HG02759 (cell line): ENCODE results near the gene WNT3.

ENCODE experiments used
- ATAC-seq: cut with Tn5 transposase; IDR thresholded peaks from one replicate; pipeline ENCODE4 v1.9.1; 2021; ENCODE audit warnings: mild to moderate bottlenecking, moderate library complexity; ENCODE audit not compliant: unreplicated experiment

Gene WNT3

DNA sequence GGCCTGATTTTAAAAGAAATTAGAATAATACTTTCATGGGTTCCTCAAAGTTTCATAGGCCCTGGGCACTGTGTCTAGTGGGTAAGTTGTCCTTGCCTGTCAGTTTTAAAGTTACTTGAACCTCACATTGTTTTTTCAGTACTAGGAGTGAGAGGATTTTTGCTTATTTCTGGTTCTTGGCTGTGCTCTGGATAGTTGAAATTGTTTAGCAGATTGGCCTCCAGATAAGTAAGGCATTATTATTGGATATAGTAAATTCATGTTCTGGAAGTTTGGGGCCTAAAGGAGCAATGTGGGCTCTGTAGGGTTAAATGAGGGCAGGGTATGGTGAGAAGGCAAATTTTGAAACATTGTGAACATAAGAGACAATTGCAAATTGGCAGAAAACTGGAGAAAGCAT lies 78.5 kb downstream of the WNT3 start:
- no peak for ATAC-seq

DNA sequence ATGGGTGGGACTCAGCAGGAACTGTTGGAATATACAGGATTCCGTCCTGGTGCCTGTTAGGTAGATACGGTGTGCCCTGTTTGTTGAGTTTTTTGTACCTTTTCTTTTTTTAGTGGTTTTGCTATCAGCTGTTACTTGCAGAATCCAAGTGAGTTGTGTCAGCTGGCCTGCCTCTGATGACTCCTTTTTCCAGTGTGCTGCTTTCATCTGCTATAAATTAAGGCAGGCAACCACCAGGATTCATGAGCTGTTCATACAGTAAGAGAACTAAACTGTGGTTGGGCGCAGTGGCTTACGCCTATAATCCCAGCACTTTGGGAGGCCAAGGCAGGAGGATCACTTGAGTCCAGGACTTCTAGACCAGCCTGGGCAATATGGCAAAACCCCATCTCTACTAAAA lies 79.9 kb downstream of the WNT3 start:
- ATAC-seq = no peak

DNA sequence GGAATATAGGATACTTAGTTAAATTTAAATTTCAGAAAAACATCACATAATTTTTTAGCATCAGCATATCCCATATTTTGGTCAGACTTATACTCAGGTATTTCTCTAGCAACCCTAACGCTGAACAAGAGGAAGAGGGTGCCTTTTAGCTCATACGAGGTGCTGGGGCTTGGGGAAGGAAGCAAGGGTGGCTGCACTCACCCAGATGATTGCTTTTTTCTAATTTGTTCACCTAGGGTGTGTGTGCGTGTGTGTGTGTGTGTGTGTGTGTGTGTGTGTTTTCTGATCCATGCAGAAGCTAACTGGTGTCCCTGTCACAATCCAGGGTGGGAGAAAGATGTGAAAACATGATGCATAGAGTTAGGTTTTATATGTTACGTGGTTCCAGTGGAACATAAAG lies 81.2 kb downstream of the WNT3 start:
- no peak for ATAC-seq

DNA sequence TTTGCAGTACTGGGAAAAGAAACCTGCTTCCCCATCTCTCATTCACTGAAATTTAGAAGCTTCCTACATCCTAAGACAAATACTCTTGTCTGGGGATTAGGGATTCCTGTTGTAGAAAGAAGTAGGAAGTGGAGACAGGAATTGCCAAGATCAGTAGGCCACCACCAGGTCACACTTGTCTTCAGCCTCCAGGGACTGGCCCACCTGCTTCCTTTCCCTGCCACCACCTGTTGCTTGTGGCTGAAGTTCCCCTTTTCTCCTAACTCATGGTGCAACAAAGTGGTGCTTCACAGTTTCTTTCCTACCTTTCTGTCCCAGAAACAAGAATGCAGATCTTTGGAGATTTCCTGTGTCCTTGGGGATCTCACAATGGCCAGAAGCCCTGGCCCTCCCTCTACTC lies 82.4 kb downstream of the WNT3 start:
- no peak for ATAC-seq

DNA sequence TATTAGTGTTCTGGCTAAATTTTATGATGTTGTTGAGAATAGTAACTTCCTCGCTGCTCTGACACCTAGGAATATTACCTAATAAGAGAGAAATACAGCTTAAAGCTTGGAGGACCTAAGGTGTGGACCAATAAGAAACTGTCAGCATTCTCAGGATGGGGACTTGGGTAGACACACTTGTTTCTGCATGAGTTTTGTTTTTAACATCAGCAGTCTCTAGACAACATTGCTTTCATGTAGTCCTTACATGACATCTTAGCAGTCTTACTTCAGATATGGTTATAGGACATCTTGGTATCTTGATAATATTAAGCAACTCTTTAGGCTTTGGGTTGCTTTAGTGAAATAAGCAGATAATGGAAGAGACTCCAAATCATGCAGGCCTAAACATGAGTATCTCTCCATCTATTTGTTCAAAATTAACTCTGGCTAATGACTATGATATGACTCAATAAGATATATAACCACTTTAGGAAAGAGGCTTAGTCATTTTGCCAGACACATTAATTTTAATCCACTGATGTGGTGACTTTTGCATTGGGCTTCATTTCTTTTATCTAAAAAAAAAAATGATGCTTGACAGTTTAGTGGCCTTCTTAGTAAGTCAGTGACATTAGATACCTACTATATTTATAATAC lies 84.5 kb downstream of the WNT3 start:
- ATAC-seq = no peak

DNA sequence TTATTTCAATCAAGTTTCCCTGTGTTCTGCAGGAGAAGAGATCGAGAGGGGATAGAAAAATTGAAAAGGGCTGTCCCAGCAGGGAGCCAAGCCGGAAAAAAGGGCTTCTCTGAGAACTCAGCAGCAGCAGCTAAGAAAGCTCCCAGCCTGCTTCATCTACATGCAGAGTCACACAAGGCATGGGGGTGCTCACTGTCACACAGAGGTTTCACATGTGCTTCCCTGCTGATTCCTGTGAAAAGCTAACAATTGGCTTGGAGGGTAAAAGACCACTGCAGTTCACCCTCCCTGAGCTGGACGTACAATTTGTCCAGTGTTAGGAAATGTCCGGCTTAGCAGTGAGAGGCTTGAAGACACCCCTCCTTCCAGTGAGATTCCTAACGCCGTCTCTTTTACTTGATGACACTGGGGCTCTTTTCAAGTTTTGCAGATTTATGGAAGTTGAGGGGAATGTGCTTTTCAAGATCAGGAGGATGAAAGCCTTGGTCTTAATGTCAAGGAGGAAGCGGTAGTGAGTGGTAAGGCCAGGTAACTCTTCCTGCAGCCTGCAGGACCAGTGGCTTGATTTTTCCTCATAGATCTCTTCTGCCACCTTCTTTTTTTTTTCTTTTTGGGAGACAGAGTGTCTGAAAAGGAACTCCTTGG lies 85.6 kb downstream of the WNT3 start:
- ATAC-seq = no peak

DNA sequence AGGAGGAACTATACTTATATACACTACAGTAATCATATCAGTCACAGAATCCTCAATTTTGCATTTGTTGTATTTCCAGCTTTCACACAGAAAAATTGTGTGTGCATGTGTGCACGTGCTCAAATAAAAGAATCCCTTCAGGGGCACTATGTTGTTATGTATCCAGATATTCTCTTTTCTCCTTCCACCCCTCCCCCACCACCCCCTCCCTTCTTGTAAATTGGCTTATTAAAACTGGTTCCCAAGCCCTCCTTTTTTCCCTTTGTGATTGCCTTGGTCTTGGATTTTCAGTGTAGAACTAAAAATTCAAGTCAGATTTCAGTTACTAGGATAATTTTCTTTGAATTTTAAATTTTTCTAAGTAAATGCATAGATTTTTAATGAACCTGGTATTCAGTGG lies 86.3 kb downstream of the WNT3 start:
- ATAC-seq = no peak

DNA sequence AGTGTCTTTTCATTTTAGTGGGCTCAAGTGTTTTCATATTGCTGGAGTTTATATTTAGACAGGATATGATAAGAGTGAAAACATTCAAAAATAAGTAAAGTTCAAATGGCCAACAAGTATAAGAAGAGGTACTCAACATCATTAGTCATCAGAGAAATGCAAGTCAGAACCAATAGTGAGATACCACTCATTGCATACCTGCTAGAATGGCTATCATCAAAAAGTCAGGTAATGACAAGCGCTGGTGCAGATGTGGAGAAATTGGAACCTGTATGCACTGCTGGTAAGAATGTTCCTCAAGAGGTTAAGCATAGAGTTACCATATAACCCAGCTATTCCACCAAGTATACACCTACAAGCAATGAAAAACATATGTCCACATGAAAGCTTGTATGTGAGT lies 87.8 kb downstream of the WNT3 start:
- ATAC-seq = no peak

DNA sequence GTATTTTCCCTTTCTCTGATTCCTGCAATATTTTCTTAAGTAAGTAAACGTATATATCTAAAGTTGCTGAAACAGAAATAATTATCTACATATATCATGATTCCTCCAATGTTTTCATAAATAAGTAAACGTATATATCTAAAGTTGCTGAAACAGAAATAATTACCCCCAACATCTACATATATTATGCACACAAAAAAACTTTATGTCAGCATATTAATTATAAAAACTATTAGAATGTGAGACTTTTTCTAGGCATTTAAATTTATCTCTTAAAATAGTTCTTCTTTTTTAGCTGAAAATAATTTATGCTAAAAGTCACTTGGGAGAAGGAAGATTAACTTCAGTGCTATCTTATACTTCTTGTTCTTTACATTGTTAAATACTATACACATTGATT lies 88.5 kb downstream of the WNT3 start:
- ATAC-seq = no peak

DNA sequence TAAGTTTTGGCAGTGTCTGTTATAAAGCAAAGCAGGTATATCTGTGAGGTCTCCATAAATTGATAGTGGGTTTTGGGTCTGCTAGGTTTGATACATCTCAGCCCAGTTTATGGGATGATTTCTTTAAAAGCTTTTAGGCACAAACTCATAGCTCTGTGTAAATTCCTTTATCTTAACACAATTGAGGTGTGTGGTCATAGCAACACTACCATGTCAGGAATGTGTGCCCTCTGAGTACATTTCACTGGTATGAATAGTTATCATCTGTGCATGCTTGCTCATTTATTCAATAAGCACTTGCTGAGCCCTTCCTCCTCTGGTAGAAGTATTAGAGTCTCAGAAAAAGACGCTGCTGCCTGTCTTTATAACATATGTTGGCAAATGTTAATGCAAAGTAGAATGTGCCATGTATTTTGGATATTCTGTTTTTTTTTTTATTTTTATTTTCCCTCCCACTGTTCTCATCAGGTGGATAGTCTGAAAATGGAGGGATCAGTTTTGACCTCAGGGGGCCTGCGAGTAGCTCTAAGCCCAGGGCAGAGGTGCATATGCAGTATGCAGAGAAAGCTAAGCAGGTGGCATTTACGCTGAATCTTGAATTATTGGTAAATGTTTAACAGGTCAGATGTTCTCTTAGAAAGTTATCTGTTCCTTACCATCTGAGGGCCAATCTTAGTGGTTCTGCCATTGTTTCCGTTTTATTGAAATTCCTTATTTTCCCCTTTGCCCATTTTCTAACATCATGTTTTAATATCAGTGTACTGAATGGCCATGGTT lies 90.7 kb downstream of the WNT3 start:
- no peak for ATAC-seq

DNA sequence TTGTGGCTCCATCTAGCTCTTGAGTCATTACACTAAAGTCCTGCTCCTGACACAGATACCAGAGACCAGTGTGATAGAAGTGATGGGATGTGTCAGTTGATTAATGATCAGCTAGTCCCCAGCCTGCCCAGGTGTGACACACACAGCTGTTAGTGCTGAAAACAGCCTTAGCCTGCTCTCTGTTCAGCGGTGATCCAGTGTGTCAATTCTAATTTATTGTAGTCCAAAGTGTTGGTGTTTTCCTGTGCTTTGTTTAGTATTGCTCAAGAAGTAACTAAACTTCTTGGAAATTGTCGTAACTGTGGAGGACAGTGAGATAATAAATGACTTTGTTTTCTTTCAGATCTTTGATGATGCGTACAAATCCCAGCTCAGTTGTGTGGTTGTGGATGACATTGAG lies 92.3 kb downstream of the WNT3 start:
- ATAC-seq = no peak

DNA sequence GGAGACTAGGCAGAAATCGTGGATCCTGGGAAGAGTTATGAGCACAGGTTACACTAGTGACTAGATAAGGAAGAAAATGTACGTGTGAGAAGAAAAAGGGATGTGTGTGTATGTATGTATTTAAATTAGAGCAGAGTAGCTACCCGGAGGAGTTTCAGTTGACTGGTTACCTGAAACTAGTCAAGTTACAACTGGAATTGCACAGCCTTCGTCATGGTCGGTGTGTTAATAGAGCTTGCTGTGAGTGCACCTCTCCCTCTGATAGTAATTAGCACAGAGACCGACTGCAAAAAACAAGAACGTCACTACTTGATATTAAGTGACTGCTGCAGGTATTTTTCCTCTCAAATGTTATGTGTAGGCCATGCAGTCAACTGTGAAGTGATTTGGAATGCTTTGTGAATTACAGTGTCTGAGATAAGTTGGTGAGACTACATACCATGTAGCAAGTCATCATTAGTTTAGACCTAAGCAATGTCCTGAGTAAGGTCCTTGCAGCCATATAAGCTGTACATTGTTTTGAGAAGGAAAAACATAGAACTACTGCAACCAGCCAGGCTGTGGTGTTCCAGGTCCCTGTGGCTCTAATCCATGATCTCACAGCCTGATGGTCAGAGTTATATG lies 95.7 kb downstream of the WNT3 start:
- no peak for ATAC-seq

DNA sequence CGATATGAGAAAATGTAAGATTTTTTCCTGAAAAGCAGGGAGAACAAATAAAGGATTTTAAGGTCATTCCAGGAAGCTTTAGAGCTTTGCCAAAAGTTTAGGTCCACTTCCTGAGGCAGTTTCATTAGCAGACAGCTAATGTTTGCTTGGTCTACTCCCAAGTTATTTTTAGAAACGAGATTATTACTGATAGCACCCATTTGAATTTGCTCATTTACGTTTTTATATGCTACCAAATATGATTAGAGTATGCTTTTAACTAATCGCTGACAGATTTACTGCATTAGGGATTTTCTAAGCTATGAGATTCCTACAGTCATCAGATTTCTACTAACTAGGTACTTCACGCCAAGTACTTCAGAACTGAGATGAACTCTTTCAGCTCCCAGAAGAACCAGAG lies 98.1 kb downstream of the WNT3 start:
- no peak for ATAC-seq

DNA sequence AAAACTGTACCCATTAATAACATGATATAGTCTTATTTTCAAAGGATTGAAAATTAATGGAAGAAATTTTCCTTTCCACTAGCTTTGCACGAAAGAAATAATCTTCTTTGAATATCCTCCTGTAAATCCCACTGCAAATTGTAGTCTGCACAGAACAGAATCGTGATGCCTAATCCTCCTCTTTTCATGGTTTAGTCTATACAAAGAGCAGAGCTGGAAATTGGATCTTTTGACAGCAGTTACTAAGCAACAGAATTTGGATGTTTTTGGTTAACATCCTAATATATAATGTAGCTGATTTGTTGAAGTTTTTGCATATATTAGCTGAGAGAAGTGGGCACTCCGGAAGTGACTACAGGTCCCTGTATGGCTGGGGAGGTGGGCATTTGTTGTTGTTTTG lies 98.6 kb downstream of the WNT3 start:
- ATAC-seq = no peak

DNA sequence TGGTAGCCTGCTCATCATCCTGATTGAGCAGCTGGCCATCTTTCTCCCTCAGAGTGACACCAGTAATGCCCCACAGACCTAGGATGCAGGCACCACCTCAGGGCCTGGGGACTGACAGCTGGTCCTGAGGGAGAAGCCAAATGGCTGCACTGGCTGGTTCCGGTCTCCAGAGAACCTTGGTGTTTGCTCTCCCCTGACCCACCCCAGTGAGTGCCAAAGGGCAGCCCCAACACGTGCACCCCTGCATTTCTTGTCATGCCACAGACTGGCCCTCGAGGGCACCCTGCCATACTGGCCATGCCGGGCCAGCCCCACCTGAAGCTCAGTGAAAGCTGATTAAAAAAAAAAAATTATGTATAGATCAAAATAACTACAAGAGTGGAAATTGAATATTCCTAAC lies 100.5 kb downstream of the WNT3 start:
- no peak for ATAC-seq
